HepG2 (cell line): ENCODE data around the gene ABCG1. TPM values are rescaled to one million over a fixed set of nuclear protein-coding genes. Genes with fewer than 3 reads are reported as not detected.

Source experiments
- ATAC-seq: fragments of 200-7000 bp; cut with Tn5 transposase; 3 replicates; pipeline ENCODE4 v1.9.1; 2020; ENCODE audit warnings: mild to moderate bottlenecking, moderate library complexity
- BruUV-seq: library from RNA; stranded (reverse); fragments of 400-500 nt; replicated peaks from 2 replicates; lab custom pipeline; 2021; lab: Mats Ljungman, UMichigan
- CTCF ChIA-PET: fragments of 300-600 bp; formaldehyde crosslinking; extraction: SDS; loops from one replicate; lab custom pipeline; 2021; ENCODE audit warnings: low total read pairs, inconsistent platforms, low intra/inter-chr PET ratio; lab: Yijun Ruan, JAX
- POLR2A ChIA-PET: fragments of 350-600 bp; sonication (Branson Sonifier 250); formaldehyde crosslinking; loops from one replicate; lab custom pipeline; 2020; ENCODE audit warnings: antibody characterized with exemption, inconsistent platforms; lab: Yijun Ruan, JAX
- DNase-seq: peaks from one replicate; pipeline ENCODE4 v3.0.0-alpha.2; 2015; ENCODE audit warnings: low spot score
- FAIRE-seq: peaks from 3 replicates; lab custom pipeline; 2011; peaks lifted over from hg19 to GRCh38; lab: Jason Lieb, UNC
- H2AFZ ChIP-seq: one replicate; pipeline ENCODE4 v1.6.1; 2011; ENCODE audit warnings: low read length, inconsistent platforms
- H3K27ac ChIP-seq: fragments of 300-600 bp; 3 replicates; pipeline ENCODE4 v1.8.0; 2011; ENCODE audit warnings: mixed run types, mild to moderate bottlenecking, mixed read lengths, low read length, inconsistent platforms; ENCODE audit not compliant: insufficient read depth; ENCODE audit errors: extremely low read length
- H3K27me3 ChIP-seq, 2 experiments: fragments of 200-600 bp in 1 of 2; 2 replicates in 1 of 2; 3 replicates in 1 of 2; pipeline versions ENCODE4 v1.6.0 to v1.8.0; 2011; ENCODE audit warnings: low read length in 2 of 2, mild to moderate bottlenecking in 2 of 2, moderate library complexity in 2 of 2, inconsistent platforms in 1 of 2; ENCODE audit not compliant: insufficient read depth in 2 of 2, control insufficient read depth in 1 of 2
- H3K36me3 ChIP-seq, 2 experiments: fragments of 200-600 bp in 1 of 2; replicated peaks in 1 of 2; 2 replicates in 1 of 2; 3 replicates in 1 of 2; pipeline versions ENCODE4 v1.5.1 to v1.8.0; 2011; ENCODE audit warnings: low read length in 2 of 2, inconsistent platforms in 1 of 2; ENCODE audit not compliant: insufficient read depth in 2 of 2, control insufficient read depth in 1 of 2
- H3K4me1 ChIP-seq: 2 replicates; pipeline ENCODE4 v1.5.1; 2012; ENCODE audit warnings: low read length, inconsistent platforms; ENCODE audit not compliant: insufficient read depth
- H3K4me2 ChIP-seq: 2 replicates; pipeline ENCODE4 v1.6.0; 2011; ENCODE audit warnings: low read depth, low read length, inconsistent platforms
- H3K4me3 ChIP-seq, 3 experiments: fragments of 200-600 bp in 1 of 3; sonication (generic), shearing (Covaris generic) in 1 of 3; replicated peaks in 1 of 3; 2 replicates each; pipeline ENCODE4 v1.5.1; 2011 to 2016; ENCODE audit warnings: low read length in 3 of 3, inconsistent platforms in 2 of 3, low read depth in 2 of 3, mild to moderate bottlenecking in 2 of 3, control low read depth in 1 of 3, mixed read lengths in 1 of 3; ENCODE audit not compliant: insufficient read depth in 1 of 3
- H3K79me2 ChIP-seq: one replicate; pipeline ENCODE4 v1.6.1; 2011; ENCODE audit warnings: low read length, inconsistent platforms; ENCODE audit not compliant: insufficient read depth
- H3K9ac ChIP-seq: 2 replicates; pipeline ENCODE4 v1.6.0; 2011; ENCODE audit warnings: mild to moderate bottlenecking, low read depth, low read length, inconsistent platforms; ENCODE audit not compliant: insufficient read depth
- H3K9me3 ChIP-seq: 2 replicates; pipeline ENCODE4 v1.5.1; 2012; ENCODE audit warnings: mild to moderate bottlenecking, low read length
- H4K20me1 ChIP-seq: 2 replicates; pipeline ENCODE4 v1.6.0; 2011; ENCODE audit warnings: inconsistent platforms, mild to moderate bottlenecking, low read length, moderate library complexity; ENCODE audit not compliant: insufficient read depth
- DZIP1 ChIP-seq: sonication (generic); formaldehyde crosslinking; IDR thresholded peaks from 2 replicates; pipeline ENCODE4 v1.5.0; 2020; ENCODE audit warnings: mild to moderate bottlenecking, missing genetic modification reagents
- HNF4G ChIP-seq, 2 experiments: sonication (generic) in 1 of 2; formaldehyde crosslinking in 1 of 2; IDR thresholded peaks; 2 replicates each; pipeline versions ENCODE4 v1.4.0 to v1.6.1; 2011 to 2020; ENCODE audit warnings: borderline replicate concordance in 2 of 2, low read depth in 2 of 2, mild to moderate bottlenecking in 2 of 2, low read length in 1 of 2, missing genetic modification reagents in 1 of 2, moderate library complexity in 1 of 2
- KAT8 ChIP-seq: IDR thresholded peaks from 2 replicates; pipeline ENCODE4 v1.6.1; 2016; ENCODE audit warnings: missing genetic modification reagents, missing compliant biosample characterization
- ZBTB21 ChIP-seq: sonication (generic); formaldehyde crosslinking; IDR thresholded peaks from 2 replicates; pipeline ENCODE4 v1.4.0; 2020; ENCODE audit warnings: missing genetic modification reagents
- ZBTB34 ChIP-seq: sonication (generic); formaldehyde crosslinking; IDR thresholded peaks from 2 replicates; pipeline ENCODE4 v1.8.0; 2022; ENCODE audit warnings: mild to moderate bottlenecking, missing genetic modification reagents
- ZMAT5 ChIP-seq: sonication (generic); formaldehyde crosslinking; IDR thresholded peaks from 2 replicates; pipeline ENCODE4 v1.5.0; 2020; ENCODE audit warnings: mild to moderate bottlenecking, low read depth, missing genetic modification reagents, borderline replicate concordance
- ZNF121 ChIP-seq: sonication (generic); formaldehyde crosslinking; IDR thresholded peaks from 2 replicates; pipeline ENCODE4 v1.5.0; 2020; ENCODE audit warnings: mild to moderate bottlenecking, missing genetic modification reagents
- ZNF280D ChIP-seq: sonication (generic); formaldehyde crosslinking; IDR thresholded peaks from 2 replicates; pipeline ENCODE4 v1.5.1; 2020; ENCODE audit warnings: mild to moderate bottlenecking, missing genetic modification reagents
- ZNF430 ChIP-seq: sonication (generic); formaldehyde crosslinking; IDR thresholded peaks from 2 replicates; pipeline ENCODE4 v1.9.0; 2021; ENCODE audit warnings: mild to moderate bottlenecking, missing genetic modification reagents
- WGBS: methylation state at CpG from one replicate; pipeline ENCODE4 v1.1.6; 2017; ENCODE audit warnings: low lambda C conversion rate; 5-methylcytosine and 5-hydroxymethylcytosine counted together
- in situ Hi-C: cut with HindIII; loops from 2 replicates; pipeline ENCODE4 v1.10.0; 2017; ENCODE audit warnings: low pct_unique_long_range_greater_than_20kb; ENCODE audit not compliant: extremely low pct_ligation_motif_present
- intact Hi-C: fragments of 100-400 bp; cut with micrococcal nuclease; formaldehyde crosslinking; loops from one replicate; pipeline ENCODE4 v1.10.0; 2022; ENCODE audit not compliant: unreplicated experiment
- polyA plus RNA-seq, 8 experiments: library from polyadenylated mRNA; depleted of rRNA in 3 of 8; stranded (reverse) in 7 of 8; unstranded in 1 of 8; fragments of >200 nt; fragmentation: Illumina TruSeq in 4 of 8; extraction: Trizol in 4 of 8; gene quantifications; 2 replicates each; pipeline versions ENCODE4 v1.2.1 to v1.2.3, GENCODE V29; 2011 to 2016; ENCODE audit warnings: low read depth in 4 of 8, missing spikeins in 1 of 8, mixed read lengths in 1 of 8; ENCODE audit not compliant: insufficient read depth in 1 of 8
- total RNA-seq, 5 experiments: library from RNA; depleted of rRNA; stranded (reverse); fragments of >200 nt; fragmentation: Illumina TruSeq; extraction: Trizol; gene quantifications; 2 replicates each; pipeline ENCODE4 v1.2.3, GENCODE V29; 2016; ENCODE audit warnings: low read depth in 1 of 5
- TF ChIP-seq, protein P1 (sequence below): sonication (generic); formaldehyde crosslinking; IDR thresholded peaks from 2 replicates; pipeline ENCODE4 v1.4.0; 2020; ENCODE audit warnings: mild to moderate bottlenecking, missing genetic modification reagents
- TF ChIP-seq, protein P2 (sequence below): sonication (generic); formaldehyde crosslinking; IDR thresholded peaks from 2 replicates; pipeline ENCODE4 v1.4.0; 2020; ENCODE audit warnings: missing genetic modification reagents

The ABCG1 gene
- total and polyA plus RNA-seq, 2 of the 13 experiments (the other 11 are each of a cell fraction or from before 2014, with no cell fraction given), result 0.04 TPM; not detected in 1

- TF ChIP-seq ZMAT5, result no peak
- TF ChIP-seq HNF4G (IDR thresholded peaks at IDR 0.05; ENCODE audit: borderline replicate concordance, low read depth, low read length), result no peak
- no peak for TF ChIP-seq HNF4G (CRISPR knock-in tag; IDR thresholded peaks at IDR 0.05; ENCODE audit: borderline replicate concordance, low read depth)
- no peak for TF ChIP-seq ZNF430 (CRISPR knock-in tag)
- TF ChIP-seq, all 625 proteins: peak for 0
These were observed 16.6 kb upstream of the ABCG1 start (continued) for GRCh38 chr21:42202321-42202720.

DNA sequence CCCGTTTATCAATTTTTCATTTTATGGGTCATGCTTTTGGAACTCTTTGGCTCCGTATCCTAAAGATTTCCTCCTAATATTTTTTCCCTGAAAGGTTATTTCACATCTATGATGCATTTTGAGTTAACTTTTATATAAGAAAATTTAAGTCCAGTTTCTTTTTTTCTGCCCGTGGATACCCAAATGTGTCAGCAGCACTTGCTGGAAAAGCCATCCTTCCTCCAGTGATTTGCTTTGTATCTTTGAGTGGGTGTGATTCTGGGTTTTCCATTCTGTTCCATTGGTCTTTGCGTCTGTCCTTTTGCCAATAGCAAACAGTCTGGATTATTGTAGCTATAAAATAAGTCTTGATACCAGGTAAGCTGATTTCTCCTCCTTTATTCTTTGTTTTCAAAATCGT is 15.6 kb upstream of the ABCG1 start:
- in situ Hi-C loops, result no loop called here
- ChIA-PET POLR2A (no interaction called here), CTCF (no interaction called here)
- DNase-seq (no peak), ATAC-seq (no peak), FAIRE-seq (no peak)
- H3K4me2 ChIP-seq, result no peak overlapping the region
- intact Hi-C loops, result no loop called here
- no TSS peak for BruUV-seq
- no peaks in the 10 kb centered on the region for H3K79me2 ChIP-seq
- H3K27me3 ChIP-seq, result peaks cover 0 to 13% of the 10 kb centered on the region in 2 experiments; a peak in 3 of 5 replicates
- H3K9me3 ChIP-seq, result no peaks in the 10 kb centered on the region
- no peak overlapping the region for H2AFZ ChIP-seq
- H3K4me1 ChIP-seq, result peaks cover 8% of the 10 kb centered on the region; the same call in 1 of the 2 replicates
- 18% methylated on average over 5 of the region's 5 CpGs for WGBS
- no peaks in the 10 kb centered on the region for H4K20me1 ChIP-seq
- H3K9ac ChIP-seq, result no peak overlapping the region
- no peak overlapping the region for H3K27ac ChIP-seq
- no peaks in the 10 kb centered on the region for H3K36me3 ChIP-seq
- H3K4me3 ChIP-seq, result no peak overlapping the region
- TF ChIP-seq ZNF280D (CRISPR knock-in tag) (no peak), DZIP1 (CRISPR knock-in tag) (no peak), ZBTB21 (no peak), ZNF121 (CRISPR knock-in tag) (no peak), KAT8 (CRISPR knock-in tag) (no peak), ZBTB34 (CRISPR knock-in tag) (no peak)
- TF ChIP-seq, protein P1, sequence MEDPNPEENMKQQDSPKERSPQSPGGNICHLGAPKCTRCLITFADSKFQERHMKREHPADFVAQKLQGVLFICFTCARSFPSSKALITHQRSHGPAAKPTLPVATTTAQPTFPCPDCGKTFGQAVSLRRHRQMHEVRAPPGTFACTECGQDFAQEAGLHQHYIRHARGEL (CRISPR knock-in tag), result no peak
- TF ChIP-seq, protein P2, sequence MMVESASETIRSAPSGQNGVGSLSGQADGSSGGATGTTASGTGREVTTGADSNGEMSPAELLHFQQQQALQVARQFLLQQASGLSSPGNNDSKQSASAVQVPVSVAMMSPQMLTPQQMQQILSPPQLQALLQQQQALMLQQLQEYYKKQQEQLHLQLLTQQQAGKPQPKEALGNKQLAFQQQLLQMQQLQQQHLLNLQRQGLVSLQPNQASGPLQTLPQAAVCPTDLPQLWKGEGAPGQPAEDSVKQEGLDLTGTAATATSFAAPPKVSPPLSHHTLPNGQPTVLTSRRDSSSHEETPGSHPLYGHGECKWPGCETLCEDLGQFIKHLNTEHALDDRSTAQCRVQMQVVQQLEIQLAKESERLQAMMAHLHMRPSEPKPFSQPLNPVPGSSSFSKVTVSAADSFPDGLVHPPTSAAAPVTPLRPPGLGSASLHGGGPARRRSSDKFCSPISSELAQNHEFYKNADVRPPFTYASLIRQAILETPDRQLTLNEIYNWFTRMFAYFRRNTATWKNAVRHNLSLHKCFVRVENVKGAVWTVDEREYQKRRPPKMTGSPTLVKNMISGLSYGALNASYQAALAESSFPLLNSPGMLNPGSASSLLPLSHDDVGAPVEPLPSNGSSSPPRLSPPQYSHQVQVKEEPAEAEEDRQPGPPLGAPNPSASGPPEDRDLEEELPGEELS, result no peak
